H1 (cell line): Measurements from ENCODE around the gene EIF2B1. TPM values are rescaled to one million over a fixed set of nuclear protein-coding genes. Genes with fewer than 3 reads are reported as not detected.

Source experiments
- CTCF ChIA-PET: fragments of 300-600 bp; sonication (Branson Sonifier 250); formaldehyde crosslinking; loops from one replicate; lab custom pipeline; 2021; ENCODE audit not compliant: partially characterized antibody; lab: Charles Lee
- POLR2A ChIA-PET: fragments of 300-600 bp; sonication (Branson Sonifier 250); formaldehyde crosslinking; loops from one replicate; lab custom pipeline; 2021; ENCODE audit warnings: inconsistent platforms; ENCODE audit not compliant: partially characterized antibody; lab: Charles Lee
- DNase-seq, 2 experiments: peaks; one replicate each; pipeline versions ENCODE4 v3.0.0 to v3.0.0-alpha.2; 2010 to 2022; ENCODE audit warnings: low spot score in 2 of 2, low read depth in 1 of 2, mixed read lengths in 1 of 2
- FAIRE-seq: peaks from 2 replicates; lab custom pipeline; 2011; peaks lifted over from hg19 to GRCh38; lab: Jason Lieb, UNC
- H2AFZ ChIP-seq: 2 replicates; pipeline ENCODE4 v1.8.1; 2012; ENCODE audit warnings: low read length, inconsistent platforms
- H2AK5ac ChIP-seq: 2 replicates; pipeline ENCODE4 v1.6.1; 2013; ENCODE audit warnings: low read depth, low read length
- H2BK120ac ChIP-seq: replicated peaks from 2 replicates; pipeline ENCODE3; 2013; ENCODE audit warnings: low read depth, low read length, inconsistent platforms
- H2BK12ac ChIP-seq: 2 replicates; pipeline ENCODE4 v1.6.1; 2013; ENCODE audit warnings: low read depth, low read length
- H2BK15ac ChIP-seq: 2 replicates; pipeline ENCODE4 v1.6.1; 2013; ENCODE audit warnings: low read length
- H2BK20ac ChIP-seq: 2 replicates; pipeline ENCODE4 v1.6.1; 2013; ENCODE audit warnings: low read length
- H2BK5ac ChIP-seq: 2 replicates; pipeline ENCODE4 v1.6.1; 2013; ENCODE audit warnings: low read depth, low read length
- H3K14ac ChIP-seq: 2 replicates; pipeline ENCODE4 v1.6.1; 2013; ENCODE audit warnings: inconsistent platforms; ENCODE audit not compliant: insufficient read length
- H3K18ac ChIP-seq: 2 replicates; pipeline ENCODE4 v1.6.1; 2013; ENCODE audit warnings: low read length; ENCODE audit errors: extremely low read depth
- H3K23ac ChIP-seq: 2 replicates; pipeline ENCODE4 v1.6.1; 2013; ENCODE audit warnings: inconsistent platforms; ENCODE audit not compliant: insufficient read length
- H3K23me2 ChIP-seq: 2 replicates; pipeline ENCODE4 v1.6.1; 2013; ENCODE audit warnings: low read depth, low read length
- H3K27ac ChIP-seq: 2 replicates; pipeline ENCODE4 v1.6.1; 2011; ENCODE audit warnings: low read depth, low read length, inconsistent platforms
- H3K27me3 ChIP-seq, 4 experiments: replicated peaks in 1 of 4; 1 replicate in 1 of 4; 2 replicates in 3 of 4; pipeline versions ENCODE4 v1.6.1 to v1.8.1; 2011 to 2013; ENCODE audit warnings: low read length in 3 of 4, mild to moderate bottlenecking in 3 of 4, inconsistent platforms in 2 of 4, mixed read lengths in 2 of 4, moderate library complexity in 1 of 4; ENCODE audit not compliant: control insufficient read depth in 3 of 4, insufficient read depth in 3 of 4; ENCODE audit errors: extremely low read depth in 1 of 4
- H3K36me3 ChIP-seq, 4 experiments: 2 replicates each; pipeline versions ENCODE4 v1.6.1 to v1.8.1; 2011 to 2013; ENCODE audit warnings: mild to moderate bottlenecking in 4 of 4, low read length in 3 of 4, moderate library complexity in 2 of 4, control low read depth in 1 of 4, inconsistent platforms in 1 of 4; ENCODE audit not compliant: insufficient read depth in 4 of 4, control insufficient read depth in 2 of 4
- H3K4ac ChIP-seq: replicated peaks from 2 replicates; pipeline ENCODE3; 2013; ENCODE audit warnings: low read length, low read depth, mixed read lengths, inconsistent platforms; ENCODE audit not compliant: insufficient read length
- H3K4me1 ChIP-seq, 4 experiments: replicated peaks in 1 of 4; 1 replicate in 1 of 4; 2 replicates in 3 of 4; pipeline versions ENCODE4 v1.6.1 to v1.8.1; 2011 to 2013; ENCODE audit warnings: low read length in 3 of 4, inconsistent platforms in 2 of 4, mixed read lengths in 1 of 4; ENCODE audit not compliant: insufficient read depth in 4 of 4, control insufficient read depth in 3 of 4
- H3K4me2 ChIP-seq, 2 experiments: 2 replicates each; pipeline versions ENCODE4 v1.6.1 to v1.8.1; 2011 to 2013; ENCODE audit warnings: low read depth in 2 of 2, low read length in 2 of 2, control low read depth in 1 of 2, inconsistent platforms in 1 of 2, mild to moderate bottlenecking in 1 of 2; ENCODE audit not compliant: insufficient read depth in 1 of 2
- H3K4me3 ChIP-seq, 4 experiments: fragments of 200-600, 300-600 bp in 1 of 4; sonication (generic), shearing (Covaris generic), sonication (Bioruptor Twin) in 1 of 4; 2 replicates each; pipeline versions ENCODE4 v1.5.1 to v1.8.1; 2011 to 2016; ENCODE audit warnings: low read length in 4 of 4, low read depth in 3 of 4, control low read depth in 2 of 4, inconsistent platforms in 2 of 4, mild to moderate bottlenecking in 2 of 4, mixed read lengths in 1 of 4, moderate library complexity in 1 of 4; ENCODE audit not compliant: insufficient read depth in 2 of 4; ENCODE audit errors: extremely low read depth in 1 of 4
- H3K56ac ChIP-seq: replicated peaks from 2 replicates; pipeline ENCODE3; 2013; ENCODE audit warnings: low read depth, mild to moderate bottlenecking, mixed read lengths, low read length, inconsistent platforms; ENCODE audit not compliant: insufficient read length
- H3K79me1 ChIP-seq: 2 replicates; pipeline ENCODE4 v1.6.1; 2013; ENCODE audit warnings: low read depth, low read length, control low read depth
- H3K79me2 ChIP-seq, 2 experiments: 2 replicates each; pipeline versions ENCODE4 v1.6.1 to v1.8.1; 2012 to 2013; ENCODE audit warnings: low read length in 2 of 2, mild to moderate bottlenecking in 2 of 2, inconsistent platforms in 1 of 2; ENCODE audit not compliant: insufficient read depth in 2 of 2, control insufficient read depth in 1 of 2
- H3K9ac ChIP-seq, 4 experiments: replicated peaks in 1 of 4; 1 replicate in 1 of 4; 2 replicates in 3 of 4; pipeline versions ENCODE4 v1.6.1 to v1.8.1; 2011 to 2013; ENCODE audit warnings: low read depth in 3 of 4, low read length in 3 of 4, control low read depth in 2 of 4, mild to moderate bottlenecking in 2 of 4, moderate library complexity in 2 of 4, inconsistent platforms in 1 of 4; ENCODE audit errors: extremely low read depth in 1 of 4
- H3K9me3 ChIP-seq, 2 experiments: 2 replicates each; pipeline versions ENCODE4 v1.6.1 to v1.8.1; 2012 to 2013; ENCODE audit warnings: mild to moderate bottlenecking in 2 of 2, moderate library complexity in 2 of 2, control low read depth in 1 of 2, inconsistent platforms in 1 of 2, low read depth in 1 of 2, low read length in 1 of 2, mixed read lengths in 1 of 2; ENCODE audit not compliant: insufficient read depth in 2 of 2
- H4K20me1 ChIP-seq, 2 experiments: replicated peaks in 1 of 2; 2 replicates each; pipeline versions ENCODE3 to v1.8.1; 2011 to 2013; ENCODE audit warnings: inconsistent platforms in 2 of 2, low read length in 2 of 2, mild to moderate bottlenecking in 1 of 2; ENCODE audit not compliant: insufficient read depth in 2 of 2, control insufficient read depth in 1 of 2
- H4K5ac ChIP-seq: 2 replicates; pipeline ENCODE4 v1.6.1; 2013; ENCODE audit warnings: low read length, low read depth, mixed read lengths, inconsistent platforms; ENCODE audit not compliant: insufficient read length
- H4K8ac ChIP-seq: 2 replicates; pipeline ENCODE4 v1.8.0; 2013; ENCODE audit warnings: mild to moderate bottlenecking, moderate library complexity, low read length, inconsistent platforms; ENCODE audit not compliant: insufficient read depth; ENCODE audit errors: extremely low read depth
- H4K91ac ChIP-seq: replicated peaks from 2 replicates; pipeline ENCODE3; 2013; ENCODE audit warnings: low read length, mixed read lengths, inconsistent platforms; ENCODE audit not compliant: insufficient read length
- E2F6 ChIP-seq: IDR thresholded peaks from 2 replicates; pipeline ENCODE4 v1.6.1; 2012; ENCODE audit warnings: inconsistent platforms
- EP300 ChIP-seq, 2 experiments: IDR thresholded peaks; 1 replicate in 1 of 2; 2 replicates in 1 of 2; pipeline ENCODE4 v1.6.1; 2011 to 2012; ENCODE audit warnings: low read depth in 2 of 2, low read length in 2 of 2, mild to moderate bottlenecking in 2 of 2, borderline replicate concordance in 1 of 2, inconsistent platforms in 1 of 2, moderate library complexity in 1 of 2
- TAF7 ChIP-seq: optimal IDR thresholded peaks from 2 replicates; pipeline ENCODE3; 2011; ENCODE audit warnings: low read depth, mild to moderate bottlenecking, inconsistent platforms, low read length, moderate library complexity, borderline replicate concordance
- WGBS, 2 experiments: shearing (Covaris generic) in 1 of 2; methylation state at CpG; one replicate each; pipeline versions ENCODE4 v1.1.6 to v1.1.7; 2013 to 2015; ENCODE audit warnings: low lambda C conversion rate in 2 of 2, mixed read lengths in 2 of 2, inconsistent platforms in 1 of 2, low coverage in 1 of 2, missing lambda C conversion rate in 1 of 2; ENCODE audit not compliant: insufficient replicate concordance in 2 of 2, insufficient coverage in 1 of 2, insufficient read length in 1 of 2; ENCODE audit errors: extremely low coverage in 1 of 2, missing lambda C conversion rate in 1 of 2; 5-methylcytosine and 5-hydroxymethylcytosine counted together
- polyA plus RNA-seq, 7 experiments: library from polyadenylated mRNA; depleted of rRNA in 3 of 7; stranded (reverse) in 5 of 7; unstranded in 2 of 7; fragments of >200 nt in 5 of 7; fragments of 200-250 nt in 2 of 7; gene quantifications; 1 replicate in 5 of 7; 2 replicates in 1 of 7; 4 replicates in 1 of 7; pipeline versions ENCODE4 v1.2.1 to v1.2.3, GENCODE V29; 2011 to 2013; ENCODE audit warnings: missing spikeins in 2 of 7, mixed read lengths in 2 of 7
- total RNA-seq: library from RNA; stranded (reverse); fragmentation: NEBNext Ultra II Directional; extraction: Animal tissue kit (Norgen Biotek cat#: 25700); gene quantifications from 2 replicates; pipeline ENCODE4 v1.2.1, GENCODE V29; 2021

EIF2B1 gene
- total and polyA plus RNA-seq, 2 of the 8 experiments (the other 6 are each of a cell fraction or from before 2014, with no cell fraction given) = 24.9 to 49.9 TPM

DNA sequence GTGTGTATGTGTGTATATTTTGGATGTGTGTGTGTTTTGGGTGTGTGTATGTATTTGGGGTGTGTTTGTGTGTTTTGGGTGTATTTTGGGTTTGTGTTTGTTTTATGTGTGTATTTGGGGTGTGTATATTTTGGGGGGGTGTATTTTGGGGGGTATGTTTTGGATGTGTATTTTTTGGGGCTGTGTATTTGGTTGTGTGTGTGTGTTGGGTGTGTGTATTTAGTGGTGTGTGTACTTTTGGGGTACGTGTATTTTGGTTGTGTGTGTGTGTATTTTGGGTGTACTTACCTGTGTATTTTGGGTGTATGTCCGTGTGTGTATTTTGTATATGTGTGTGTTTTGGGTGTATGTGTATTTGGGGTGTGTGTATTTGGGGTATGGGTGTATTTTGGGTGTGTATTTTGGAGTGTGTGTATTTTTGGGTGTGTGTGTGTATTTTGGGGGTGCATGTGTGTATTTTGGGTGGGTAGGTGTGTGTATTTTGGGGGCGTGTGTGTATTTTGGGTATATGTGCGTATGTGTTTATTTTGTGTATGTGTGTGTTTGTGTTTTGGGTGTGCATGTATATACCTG, 20.7 kb upstream of the EIF2B1 start:
- no peak overlapping the region for H2AFZ ChIP-seq
- H3K27ac ChIP-seq = no peak overlapping the region
- H3K4me1 ChIP-seq = no peaks in the 10 kb centered on the region
- no peak overlapping the region for H3K4ac ChIP-seq
- no peak overlapping the region for H4K91ac ChIP-seq
- no peak overlapping the region for H2BK12ac ChIP-seq
- DNase-seq (no peak), FAIRE-seq (no peak)
- H2BK15ac ChIP-seq = no peak overlapping the region
- no peak overlapping the region for H3K23ac ChIP-seq
- H4K20me1 ChIP-seq = no peaks in the 10 kb centered on the region
- H4K5ac ChIP-seq = no peak overlapping the region
- peaks cover 5% of the 10 kb centered on the region; the same call in 1 of the 2 replicates for H3K23me2 ChIP-seq
- no peak overlapping the region for H2BK120ac ChIP-seq
- no peaks in the 10 kb centered on the region for H3K27me3 ChIP-seq
- H2BK5ac ChIP-seq = no peak overlapping the region
- no peak overlapping the region for H3K18ac ChIP-seq
- H4K8ac ChIP-seq = no peak overlapping the region
- H2AK5ac ChIP-seq = no peak overlapping the region
- no peaks in the 10 kb centered on the region for H3K9me3 ChIP-seq
- WGBS, 2 experiments = 85 to 100% methylated on average over 3 to 4 of the region's 4 CpGs
- CTCF ChIA-PET = no interaction called here
- TF ChIP-seq EP300 (IDR thresholded peaks at IDR 0.05; ENCODE audit: borderline replicate concordance in 1 of 2, low read depth in 2 of 2, low read length in 2 of 2) = no peak
- no peak for TF ChIP-seq TAF7
- TF ChIP-seq E2F6 = no peak
- H3K4me2 ChIP-seq = no peak overlapping the region
- no peak overlapping the region for H3K14ac ChIP-seq
- no peak overlapping the region for H3K9ac ChIP-seq
- H2BK20ac ChIP-seq = no peak overlapping the region
- POLR2A ChIA-PET = no interaction called here
- H3K56ac ChIP-seq = no peak overlapping the region
- peaks cover 3 to 39% (median 6%) of the 10 kb centered on the region in 4 experiments; a peak in 7 of 8 replicates for H3K36me3 ChIP-seq
- no peaks in the 10 kb centered on the region for H3K79me2 ChIP-seq
- no peak overlapping the region for H3K4me3 ChIP-seq
- no peaks in the 10 kb centered on the region for H3K79me1 ChIP-seq
